KOPT-K1 (cell line): Measurements from ENCODE around the gene TMEM167B.
A peak's percentile ranks its signal among the peaks of the same experiment; 100 is the strongest.

ENCODE experiments used
- H3K27ac ChIP-seq: fragments of 200-600 bp; sonication (generic); 2 replicates; pipeline ENCODE4 v1.5.1; 2016; ENCODE audit warnings: antibody characterized with exemption, mild to moderate bottlenecking, low read depth, low read length; ENCODE audit not compliant: poor library complexity, severe bottlenecking
- H3K36me3 ChIP-seq: fragments of 200-600 bp; sonication (generic); 2 replicates; pipeline ENCODE4 v1.5.1; 2017; ENCODE audit warnings: antibody characterized with exemption, mild to moderate bottlenecking, low read length, moderate library complexity; ENCODE audit not compliant: insufficient read depth
- H3K9me3 ChIP-seq: fragments of 200-600 bp; sonication (generic); 2 replicates; pipeline ENCODE4 v1.5.1; 2017; ENCODE audit warnings: antibody characterized with exemption, low read length, mild to moderate bottlenecking; ENCODE audit not compliant: insufficient read depth, poor library complexity, severe bottlenecking

TMEM167B gene

DNA sequence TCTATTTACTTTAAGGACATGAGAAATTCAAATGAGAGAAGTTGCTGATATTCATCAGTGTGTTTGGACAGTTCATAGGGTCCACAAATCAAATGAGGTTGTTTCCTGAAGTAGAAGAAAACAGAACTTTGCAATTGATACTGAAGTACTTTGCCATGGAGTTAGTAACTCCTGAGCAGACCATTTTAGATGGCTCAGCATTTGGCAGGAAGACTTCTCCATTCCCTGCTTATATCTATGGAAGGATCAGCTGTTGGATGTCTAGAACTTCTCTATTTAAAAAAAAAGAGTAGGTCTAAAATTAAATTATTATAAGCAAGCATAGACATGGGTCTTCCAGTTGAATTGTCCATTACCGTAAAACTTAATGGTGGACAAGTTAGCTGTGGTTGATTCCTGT, 5.1 kb downstream of the TMEM167B start:
- no peaks in the 10 kb centered on the region for H3K9me3 ChIP-seq
- H3K27ac ChIP-seq, result no peak overlapping the region
- peaks cover 34% of the 10 kb centered on the region for H3K36me3 ChIP-seq

DNA sequence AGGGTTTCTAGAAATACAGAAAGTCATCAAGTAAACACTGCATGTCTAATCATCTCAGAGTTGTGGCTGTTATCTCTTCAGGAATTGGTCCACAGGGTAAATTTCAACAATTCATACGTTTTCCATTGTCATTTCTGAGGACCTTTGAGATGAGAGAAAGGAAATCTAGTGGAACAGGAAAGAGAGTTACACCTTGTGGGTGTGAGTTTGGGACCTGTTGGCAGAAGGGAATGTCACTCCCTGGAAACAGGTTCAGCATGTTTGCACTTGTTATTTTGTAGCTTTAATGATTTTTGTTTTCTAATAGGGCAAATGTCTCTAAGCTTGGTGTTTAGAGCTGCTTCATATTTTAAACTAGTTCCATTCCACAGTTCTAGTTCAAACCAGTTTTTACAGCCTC, 5.6 kb downstream of the TMEM167B start:
- peaks cover 34% of the 10 kb centered on the region for H3K36me3 ChIP-seq
- no peak overlapping the region for H3K27ac ChIP-seq
- no peaks in the 10 kb centered on the region for H3K9me3 ChIP-seq

GRCh38 chr1:109099938-109100773, 9.6 kb downstream of the TMEM167B start:
- peaks cover 31% of the 10 kb centered on the region for H3K36me3 ChIP-seq
- H3K9me3 ChIP-seq, result no peaks in the 10 kb centered on the region
- peak overlapping the region; percentile 85 for H3K27ac ChIP-seq

DNA sequence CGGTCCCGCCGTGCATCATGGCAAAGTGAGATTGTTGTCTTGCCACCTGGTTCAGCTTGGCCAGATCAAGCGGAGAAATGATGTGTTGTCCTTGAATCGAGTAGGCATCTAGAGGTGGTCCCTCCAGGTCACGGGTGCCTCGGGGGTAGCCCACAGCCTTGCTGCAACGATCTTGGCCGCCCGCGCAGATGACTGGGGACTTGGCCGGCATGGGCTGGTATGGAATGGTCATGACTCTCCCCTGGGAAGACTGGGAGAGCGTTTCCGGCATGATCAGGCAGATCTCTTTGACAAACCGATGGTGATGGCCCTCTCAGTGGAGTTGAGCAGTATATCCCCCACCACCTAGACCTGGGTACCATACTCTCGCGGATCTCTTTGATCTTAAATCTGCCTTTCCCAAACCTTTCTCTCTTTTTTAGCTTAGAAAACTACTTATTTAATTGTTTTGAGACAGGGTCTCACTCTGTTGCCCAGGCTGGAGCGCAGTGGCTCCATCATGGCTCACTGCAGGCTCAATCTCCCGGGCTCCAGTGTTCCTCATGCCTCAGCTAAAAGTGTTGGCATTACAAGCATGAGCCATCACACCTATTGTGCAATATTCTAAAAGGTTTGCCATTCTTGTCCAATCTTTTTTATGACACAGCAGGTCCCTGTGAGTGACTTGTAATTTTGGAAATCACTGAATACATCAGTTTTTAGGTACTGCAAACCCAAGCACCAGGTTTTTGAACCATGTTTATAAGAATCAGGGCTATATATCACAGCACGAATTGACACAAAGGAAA, 14.0 kb downstream of the TMEM167B start:
- Histone ChIP-seq H3K36me3 (peaks cover 19% of the 10 kb centered on the region), H3K9me3 (no peaks in the 10 kb centered on the region), H3K27ac (no peak overlapping the region)

DNA sequence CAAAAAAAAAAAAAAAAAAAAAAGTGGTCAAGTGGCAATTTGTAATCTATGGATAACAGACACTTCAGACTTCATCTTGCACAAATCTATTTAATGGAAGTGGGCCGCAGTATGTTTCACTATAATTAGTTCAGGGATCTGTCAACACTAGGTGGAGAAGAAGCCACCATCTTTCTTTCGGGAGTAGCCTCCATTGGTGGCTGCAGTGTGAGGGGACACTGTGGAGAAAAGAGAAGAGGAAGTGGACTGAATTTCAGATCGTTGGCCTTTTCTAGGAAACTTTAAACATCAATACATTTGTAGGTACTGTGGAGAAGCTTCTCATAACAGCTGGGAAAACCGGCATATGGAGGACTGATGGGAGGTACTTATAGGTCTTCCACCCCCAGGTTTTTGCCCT, 15.3 kb downstream of the TMEM167B start:
- no peak overlapping the region for H3K27ac ChIP-seq
- no peaks in the 10 kb centered on the region for H3K9me3 ChIP-seq
- peaks cover 19% of the 10 kb centered on the region for H3K36me3 ChIP-seq

GRCh38 chr1:109107785-109108184, 17.2 kb downstream of the TMEM167B start:
- Histone ChIP-seq H3K9me3 (no peaks in the 10 kb centered on the region), H3K27ac (no peak overlapping the region), H3K36me3 (peaks cover 9% of the 10 kb centered on the region)

GRCh38 chr1:109109906-109110305, 19.3 kb downstream of the TMEM167B start:
- no peaks in the 10 kb centered on the region for H3K36me3 ChIP-seq
- H3K27ac ChIP-seq, result no peak overlapping the region
- no peaks in the 10 kb centered on the region for H3K9me3 ChIP-seq

DNA sequence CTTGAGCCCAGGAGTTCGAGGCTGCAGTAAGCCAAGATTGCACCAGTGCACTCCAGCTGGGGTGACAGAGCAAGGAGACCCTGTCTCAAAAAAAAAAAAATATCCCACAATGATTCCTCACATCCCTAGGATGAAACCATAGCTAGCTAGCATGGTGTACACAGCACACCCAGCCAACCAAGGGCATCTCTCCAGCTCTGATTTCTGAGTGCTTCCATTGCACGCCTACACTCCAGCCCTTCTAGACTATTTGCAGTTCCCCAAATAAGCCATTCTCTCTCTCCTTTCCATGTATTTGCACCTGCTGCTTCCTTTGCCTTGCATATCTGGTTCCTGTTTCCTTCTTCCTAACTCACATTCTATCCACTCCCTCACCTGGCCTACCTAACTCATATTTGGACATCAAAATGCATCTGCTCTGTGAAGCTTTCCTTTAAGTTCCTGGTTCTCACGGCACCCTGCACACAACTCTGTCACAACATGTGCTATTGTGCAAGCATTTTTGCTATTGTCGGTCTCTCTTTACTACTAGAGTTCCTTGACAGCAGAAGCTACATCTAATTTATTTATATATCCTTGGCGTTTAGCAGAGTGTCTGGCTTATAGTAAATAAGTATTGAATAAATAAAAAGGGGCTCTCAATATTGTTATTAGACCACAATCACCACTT, 21.0 kb downstream of the TMEM167B start:
- Histone ChIP-seq H3K36me3 (no peaks in the 10 kb centered on the region), H3K27ac (no peak overlapping the region), H3K9me3 (no peaks in the 10 kb centered on the region)

- Histone ChIP-seq H3K36me3 (no peaks in the 10 kb centered on the region), H3K27ac (no peak overlapping the region), H3K9me3 (no peaks in the 10 kb centered on the region)
These were observed 21.6 kb downstream of the TMEM167B start for GRCh38 chr1:109112056-109112651.

- Histone ChIP-seq H3K36me3 (no peaks in the 10 kb centered on the region), H3K9me3 (no peaks in the 10 kb centered on the region), H3K27ac (no peak overlapping the region)
These were observed 22.2 kb downstream of the TMEM167B start for GRCh38 chr1:109112652-109113285.

- Histone ChIP-seq H3K27ac (no peak within 1 kb of the TSS), H3K36me3 (no peaks in the 10 kb centered on the region), H3K9me3 (no peaks in the 10 kb centered on the region)
These were observed 23.2 kb downstream of the TMEM167B start, which contains the start of gene ELAPOR1 for GRCh38 chr1:109113590-109114341. TSS of gene ELAPOR1 (plus strand) at chr1:109114115. CDS start at chr1:109114184, 69 bp downstream.

DNA sequence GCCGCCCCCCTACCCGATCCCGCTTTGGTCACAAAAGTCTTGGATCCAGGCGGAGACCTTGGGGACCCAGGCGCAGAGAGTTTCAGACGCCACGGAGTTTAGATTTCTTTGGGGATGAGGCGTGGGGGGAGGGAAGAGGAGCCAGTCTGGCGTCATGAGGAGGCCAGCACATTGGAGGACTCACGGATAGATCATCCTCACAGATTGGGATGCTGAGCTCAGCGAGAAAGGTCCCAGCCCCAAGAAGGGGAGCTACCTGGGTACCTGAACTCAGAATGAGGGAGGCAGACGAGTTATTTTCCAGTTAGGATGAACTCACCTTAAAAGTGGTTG, 23.7 kb downstream of the TMEM167B start:
- H3K27ac ChIP-seq, result no peak overlapping the region
- no peaks in the 10 kb centered on the region for H3K36me3 ChIP-seq

GRCh38 chr1:109115685-109116084, 25.1 kb downstream of the TMEM167B start:
- Histone ChIP-seq H3K9me3 (no peaks in the 10 kb centered on the region), H3K36me3 (no peaks in the 10 kb centered on the region), H3K27ac (no peak overlapping the region)

More for the DNA sequence above, 23.7 kb downstream of the TMEM167B start:
- no peaks in the 10 kb centered on the region for H3K9me3 ChIP-seq

GRCh38 chr1:109116286-109116685, 25.7 kb downstream of the TMEM167B start:
- Histone ChIP-seq H3K9me3 (no peaks in the 10 kb centered on the region), H3K36me3 (no peaks in the 10 kb centered on the region), H3K27ac (no peak overlapping the region)
